SW480 (cell line): ENCODE results near the gene HIVEP3.
A peak's percentile ranks its signal among the peaks of the same experiment; 100 is the strongest.

Experiments used
- DNase-seq: peaks from one replicate; pipeline ENCODE4 v3.0.0-alpha.2; 2016; ENCODE audit warnings: low spot score

Gene HIVEP3

GRCh38 chr1:41920658-41921057, 1.9 kb upstream of the HIVEP3 start:
- DNase-seq, result peak; percentile 41

GRCh38 chr1:41919764-41920397, 1.2 kb upstream of the HIVEP3 start:
- no peak for DNase-seq

GRCh38 chr1:41919131-41919530, 409 bp upstream of the HIVEP3 start:
- no peak for DNase-seq

- peak; percentile 43 for DNase-seq
Measured at GRCh38 chr1:41917835-41918449, 780 bp downstream of the HIVEP3 start.

- no peak for DNase-seq
Measured at GRCh38 chr1:41917076-41917475, 1.6 kb downstream of the HIVEP3 start.

GRCh38 chr1:41915786-41916571, 2.7 kb downstream of the HIVEP3 start:
- no peak for DNase-seq

GRCh38 chr1:41914516-41914915, 4.2 kb downstream of the HIVEP3 start:
- no peak for DNase-seq

- DNase-seq, result no peak
Measured at GRCh38 chr1:41913014-41913413, 5.7 kb downstream of the HIVEP3 start.

- no peak for DNase-seq
Measured at GRCh38 chr1:41908288-41908895, 10.3 kb downstream of the HIVEP3 start.

GRCh38 chr1:41907446-41907845, 11.3 kb downstream of the HIVEP3 start:
- DNase-seq, result no peak

GRCh38 chr1:41906943-41907342, 11.8 kb downstream of the HIVEP3 start:
- no peak for DNase-seq

- DNase-seq, result no peak
Measured at GRCh38 chr1:41905093-41905675, 13.5 kb downstream of the HIVEP3 start.

GRCh38 chr1:41902664-41903063, 16.1 kb downstream of the HIVEP3 start:
- no peak for DNase-seq

- peak; percentile 67 for DNase-seq
Measured at GRCh38 chr1:41902159-41902577, 16.6 kb downstream of the HIVEP3 start.

GRCh38 chr1:41901551-41901950, 17.2 kb downstream of the HIVEP3 start:
- DNase-seq, result peak; percentile 31

- DNase-seq, result peak; percentile 91
Measured at GRCh38 chr1:41900603-41901444, 17.9 kb downstream of the HIVEP3 start.

GRCh38 chr1:41898191-41898713, 20.5 kb downstream of the HIVEP3 start:
- DNase-seq, result no peak

- peak; percentile 55 for DNase-seq
Measured at GRCh38 chr1:41895552-41895951, 23.2 kb downstream of the HIVEP3 start.

GRCh38 chr1:41894808-41895483, 23.8 kb downstream of the HIVEP3 start:
- DNase-seq, result no peak

GRCh38 chr1:41894101-41894807, 24.5 kb downstream of the HIVEP3 start:
- DNase-seq, result no peak
